Omental fat pad (tissue), 4 donors: ENCODE data around the gene PDE3B. TPM values are rescaled to one million over a fixed set of nuclear protein-coding genes. Genes with fewer than 3 reads are reported as not detected.
"Not testable (repeated sequence)": the region's sequence is repeated elsewhere in the genome, so short reads cannot be mapped to it uniquely, and the experiment has no call there.

Source experiments
- ATAC-seq: fragments of 150-250 bp; one replicate; pipeline ENCODE4 v1.9.1; 2016; ENCODE audit warnings: mild to moderate bottlenecking, moderate library complexity; ENCODE audit not compliant: low FRiP score
- DNase-seq: peaks from one replicate; pipeline ENCODE4 v3.0.0-alpha.2; 2019; ENCODE audit warnings: low spot score
- CTCF ChIP-seq, 3 donors: fragments of 450-650 bp; IDR thresholded peaks; one replicate each; pipeline ENCODE4 v1.5.1; 2016 to 2017; ENCODE audit warnings: antibody characterized with exemption in 3 of 3, mild to moderate bottlenecking in 3 of 3, moderate library complexity in 2 of 3
- total RNA-seq, 4 donors: library from RNA; depleted of rRNA; stranded (reverse); fragments of >200 nt; gene quantifications; one replicate each; pipeline ENCODE4 v1.1.0, GENCODE V29; 2016

The PDE3B gene
- total RNA-seq, 4 donors from 2014 or later: 83.7 to 194 (median 94.5) TPM

GRCh38 chr11:14750911-14751310 lies 107.3 kb downstream of the PDE3B start:
- TF ChIP-seq CTCF (IDR thresholded peaks at IDR 0.05): no peak
- DNase-seq (no peak), ATAC-seq (no peak)

GRCh38 chr11:14751975-14752407 lies 108.4 kb downstream of the PDE3B start:
- ATAC-seq: no peak
- no peak for TF ChIP-seq CTCF (IDR thresholded peaks at IDR 0.05)
- DNase-seq: no peak

DNA sequence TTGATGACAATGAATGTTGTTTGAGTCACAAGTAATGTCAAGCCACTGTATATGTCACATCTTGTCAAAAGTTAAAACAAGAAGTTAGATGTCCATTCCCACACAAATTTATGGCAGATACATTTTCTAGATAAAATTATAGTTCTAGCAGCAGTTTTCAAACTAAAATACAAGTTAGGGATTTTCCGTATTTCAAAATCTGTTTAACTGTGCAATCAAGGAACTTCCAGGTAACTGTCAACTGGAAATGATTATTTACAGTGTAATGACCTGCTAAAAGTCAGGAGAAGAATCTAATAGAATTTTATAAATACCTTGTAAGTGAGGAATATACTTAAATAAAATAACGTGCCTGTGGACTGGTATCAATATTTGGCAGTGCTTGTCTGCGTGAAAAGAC lies 111.5 kb downstream of the PDE3B start:
- no peak for TF ChIP-seq CTCF (IDR thresholded peaks at IDR 0.05)
- DNase-seq (no peak), ATAC-seq (no peak)

GRCh38 chr11:14756349-14756748 lies 112.7 kb downstream of the PDE3B start:
- DNase-seq: no peak
- peak in 1 of 3 donors; percentile 4 for TF ChIP-seq CTCF (IDR thresholded peaks at IDR 0.05)
- no peak for ATAC-seq

DNA sequence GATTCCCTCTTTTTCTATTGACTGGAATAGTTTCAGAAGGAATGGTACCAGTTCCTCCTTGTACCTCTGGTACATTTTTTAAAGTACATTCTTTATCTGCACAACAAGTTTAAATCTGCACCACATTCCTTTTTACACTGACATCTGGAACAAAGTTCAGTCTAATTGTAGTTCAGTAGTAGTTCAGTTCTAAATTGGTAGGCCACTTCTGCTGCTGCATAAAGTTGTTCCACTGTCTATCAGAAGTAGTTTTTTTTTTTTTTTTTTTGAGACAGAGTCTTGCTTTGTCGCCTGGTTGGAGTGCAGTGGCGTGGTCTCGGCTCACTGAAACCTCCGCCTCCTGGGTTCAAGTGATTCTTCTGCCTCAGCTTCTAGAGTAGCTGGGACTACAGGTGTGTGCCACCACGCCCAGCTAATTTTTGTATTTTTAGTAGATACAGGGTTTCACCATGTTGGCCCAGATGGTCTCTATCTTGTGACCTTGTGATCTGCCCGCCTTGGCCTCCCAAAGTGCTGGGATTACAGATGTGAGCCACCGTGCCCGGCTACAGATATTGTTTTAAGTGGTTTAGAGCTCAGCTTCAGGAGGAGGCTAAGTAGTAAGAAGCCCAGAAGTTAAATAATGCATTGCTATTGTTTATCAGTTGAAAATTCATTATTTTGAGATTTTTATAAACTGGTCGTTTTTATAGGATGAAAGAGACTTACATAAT lies 115.9 kb downstream of the PDE3B start:
- not testable (repeated sequence) for ATAC-seq, DNase-seq

DNA sequence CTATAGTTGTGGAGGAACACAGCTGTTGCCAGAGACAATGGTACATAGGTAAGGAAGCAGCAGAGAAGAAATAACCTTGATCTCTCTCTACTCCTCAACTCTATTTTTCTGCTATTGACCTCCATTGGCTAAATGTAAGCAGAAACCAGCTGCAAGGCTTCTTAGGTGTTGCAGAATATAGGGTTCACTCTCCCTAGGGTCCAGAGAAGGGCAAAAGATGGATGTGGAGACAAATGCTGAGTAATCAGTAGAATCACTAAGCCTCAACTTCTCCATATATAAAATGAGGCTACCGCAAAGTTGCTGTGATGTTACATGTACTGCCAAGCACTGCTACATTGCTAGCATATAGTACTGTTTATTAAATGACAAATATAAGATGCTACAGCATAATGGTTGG lies 120.6 kb downstream of the PDE3B start:
- DNase-seq: no peak
- no peak for TF ChIP-seq CTCF (IDR thresholded peaks at IDR 0.05)
- no peak for ATAC-seq

GRCh38 chr11:14764579-14765527 lies 121.2 kb downstream of the PDE3B start:
- no peak for TF ChIP-seq CTCF (IDR thresholded peaks at IDR 0.05)
- DNase-seq (no peak), ATAC-seq (no peak)
